ENCODE results near the gene PRKCE.

PRKCE gene

DNA sequence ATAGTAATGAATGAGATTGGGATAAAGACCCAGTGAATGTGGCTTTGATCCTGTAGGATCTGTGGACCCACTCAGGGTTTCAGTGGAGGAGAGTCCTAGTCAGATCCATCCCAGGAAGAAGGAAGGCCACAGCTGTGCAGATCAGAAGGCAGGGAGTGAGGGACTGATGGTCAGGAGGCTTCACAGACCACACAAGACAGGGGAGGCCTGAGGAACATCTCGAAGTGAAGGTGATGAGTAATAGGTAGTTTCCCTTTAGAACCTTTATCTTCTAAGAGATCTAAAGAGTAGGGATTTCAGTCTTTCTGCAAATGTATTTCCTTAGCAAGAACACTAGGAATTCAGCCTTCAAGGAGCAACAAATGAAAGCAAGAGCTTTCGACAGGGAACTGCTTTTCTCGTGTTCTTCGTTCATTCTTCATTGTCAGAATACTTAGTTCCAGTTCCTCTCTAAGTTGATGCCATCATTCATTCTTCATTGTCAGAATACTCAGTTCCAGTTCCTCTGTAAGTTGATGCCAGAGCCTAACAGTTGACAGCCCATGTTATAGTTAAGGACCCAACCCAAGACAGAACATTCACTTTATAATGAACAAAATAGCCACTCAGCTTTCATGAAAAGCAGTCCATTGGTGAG is 495.5 kb downstream of the PRKCE start:
- DNase-seq (ENCODE audit: low read depth in 2 of 2) = no peak

DNA sequence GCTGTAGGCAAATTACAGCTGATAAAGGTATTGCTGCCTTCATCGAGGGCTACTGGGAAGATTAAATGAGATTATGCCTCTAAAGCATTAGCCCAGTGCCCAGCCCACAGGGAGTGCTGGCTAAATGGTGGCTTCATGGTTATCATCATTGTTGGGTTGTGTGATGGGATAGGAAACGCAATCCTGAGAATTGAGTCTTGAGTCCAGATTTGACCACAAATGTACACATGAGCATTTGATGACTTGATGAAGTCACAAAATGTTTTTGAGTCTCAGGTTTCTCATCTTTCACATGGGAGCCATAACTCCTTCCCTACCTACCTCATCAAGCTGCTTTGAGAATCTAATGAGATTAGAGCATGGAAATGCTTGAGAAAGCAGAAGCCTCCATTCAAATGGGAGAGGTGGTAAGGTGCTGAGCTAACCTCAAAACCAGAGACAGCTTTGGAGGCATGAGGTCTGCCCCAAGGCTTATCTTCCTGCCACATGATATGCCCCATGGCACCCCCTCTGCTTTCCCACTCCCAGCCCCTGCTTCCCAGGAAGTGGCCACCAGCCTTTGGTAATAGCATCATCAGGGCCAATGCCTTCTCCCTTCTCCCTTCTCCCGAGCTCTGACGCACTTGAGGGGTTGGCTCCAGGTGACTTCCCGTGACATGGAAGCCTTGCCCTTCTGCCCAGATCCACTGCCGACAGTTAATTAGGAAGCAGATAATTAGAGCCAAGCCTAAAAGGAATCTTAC is 496.3 kb downstream of the PRKCE start:
- no peak for DNase-seq (ENCODE audit: low read depth in 2 of 2)

DNA sequence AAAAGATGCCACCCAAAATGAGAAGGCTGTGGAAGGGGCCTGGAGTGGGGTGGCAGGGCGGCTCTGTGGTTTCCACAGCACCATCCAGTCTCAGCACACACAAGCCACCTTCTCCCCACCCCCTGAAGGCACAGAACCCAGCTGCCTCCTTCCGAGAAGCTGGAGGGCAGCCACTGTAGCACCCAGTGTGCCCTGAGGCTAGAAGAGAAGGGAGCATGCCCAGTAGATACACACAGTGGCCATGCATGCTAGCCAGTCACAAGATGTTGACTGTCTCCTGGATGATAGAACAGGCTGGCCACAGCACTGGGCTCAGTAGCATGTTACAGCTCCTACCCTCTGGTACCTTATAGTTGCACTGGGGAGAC is 496.9 kb downstream of the PRKCE start:
- DNase-seq (ENCODE audit: low read depth in 2 of 2) = no peak

DNA sequence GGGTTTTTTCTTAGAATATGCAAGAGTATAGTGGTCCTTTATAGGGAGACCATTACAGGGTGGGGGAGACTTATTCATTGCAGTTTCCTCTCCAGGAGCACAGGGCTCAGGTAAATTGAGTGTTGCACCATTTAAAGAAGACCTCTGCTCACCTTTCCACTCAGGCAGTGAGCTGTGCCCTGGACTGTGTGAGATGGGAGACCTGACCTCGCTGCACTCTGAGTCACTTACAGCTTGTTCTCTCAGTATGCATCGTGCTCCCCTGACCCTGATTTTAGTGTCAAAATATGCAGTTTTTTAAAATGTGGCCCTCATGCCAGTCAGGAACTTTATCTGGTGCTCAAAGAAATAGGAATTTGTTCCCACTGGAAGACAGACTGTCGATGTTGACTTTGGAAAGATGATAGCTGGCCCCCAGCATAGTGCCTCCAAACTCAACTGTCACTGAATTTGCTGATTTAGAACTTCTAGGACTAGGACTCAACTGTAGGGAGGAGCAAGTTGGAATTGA is 499.0 kb downstream of the PRKCE start:
- DNase-seq (ENCODE audit: low read depth in 2 of 2) = no peak

DNA sequence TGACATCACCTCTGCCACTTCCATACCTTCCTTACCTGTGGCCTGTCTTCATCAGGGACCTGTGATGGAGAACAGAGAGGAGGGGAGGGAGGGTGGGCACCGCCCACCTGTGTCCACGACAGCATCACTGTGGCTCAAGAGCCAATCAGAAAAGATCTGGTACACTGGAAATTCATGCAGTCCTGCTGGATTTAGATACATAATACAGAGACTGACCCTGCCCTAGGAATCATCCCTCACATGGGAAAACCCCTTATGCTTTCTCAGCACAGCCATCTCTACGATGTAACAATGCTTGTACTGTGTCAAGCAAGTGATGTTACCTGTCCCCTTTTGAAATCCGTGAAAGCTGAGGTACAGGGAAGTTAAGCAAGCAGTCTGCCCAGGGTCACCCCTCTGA is 500.1 kb downstream of the PRKCE start:
- DNase-seq (ENCODE audit: low read depth in 2 of 2) = no peak

DNA sequence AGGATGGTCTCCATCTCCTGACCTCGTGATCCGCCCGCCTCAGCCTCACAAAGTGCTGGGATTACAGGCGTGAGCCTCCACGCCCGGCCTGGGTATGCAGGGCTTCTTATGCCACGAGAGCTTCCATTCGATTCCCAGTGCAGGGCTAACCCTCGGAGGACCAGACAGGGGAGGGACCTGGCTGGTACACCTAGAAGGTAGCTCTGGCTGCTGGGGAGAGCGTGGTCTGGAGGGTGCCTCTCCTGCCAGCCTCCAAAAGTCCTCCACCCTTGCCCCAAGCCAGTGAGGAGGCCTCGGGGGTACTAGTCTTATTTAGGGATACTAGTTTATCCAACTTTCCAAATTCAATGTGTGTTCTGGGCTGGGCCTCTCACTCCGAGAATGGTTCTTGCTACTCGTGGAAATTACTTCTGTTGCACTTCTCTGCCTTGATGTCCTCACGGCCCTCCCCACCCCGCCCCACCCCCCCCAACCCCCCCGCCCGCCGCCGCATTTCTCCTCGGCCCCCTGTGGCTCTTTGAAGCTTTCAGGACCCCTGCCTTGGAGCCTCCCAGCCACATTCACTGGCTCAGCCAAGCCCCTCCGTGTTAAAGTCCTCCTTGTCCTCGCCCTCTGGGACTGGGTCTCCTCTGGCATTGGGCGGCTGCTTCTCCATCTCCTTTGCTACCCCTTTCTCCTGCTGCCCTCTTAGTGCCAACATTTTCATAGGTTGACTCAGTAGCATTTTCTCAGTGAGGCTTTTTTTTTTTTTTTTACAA is 502.7 kb downstream of the PRKCE start:
- DNase-seq (ENCODE audit: low read depth in 2 of 2) = no peak

DNA sequence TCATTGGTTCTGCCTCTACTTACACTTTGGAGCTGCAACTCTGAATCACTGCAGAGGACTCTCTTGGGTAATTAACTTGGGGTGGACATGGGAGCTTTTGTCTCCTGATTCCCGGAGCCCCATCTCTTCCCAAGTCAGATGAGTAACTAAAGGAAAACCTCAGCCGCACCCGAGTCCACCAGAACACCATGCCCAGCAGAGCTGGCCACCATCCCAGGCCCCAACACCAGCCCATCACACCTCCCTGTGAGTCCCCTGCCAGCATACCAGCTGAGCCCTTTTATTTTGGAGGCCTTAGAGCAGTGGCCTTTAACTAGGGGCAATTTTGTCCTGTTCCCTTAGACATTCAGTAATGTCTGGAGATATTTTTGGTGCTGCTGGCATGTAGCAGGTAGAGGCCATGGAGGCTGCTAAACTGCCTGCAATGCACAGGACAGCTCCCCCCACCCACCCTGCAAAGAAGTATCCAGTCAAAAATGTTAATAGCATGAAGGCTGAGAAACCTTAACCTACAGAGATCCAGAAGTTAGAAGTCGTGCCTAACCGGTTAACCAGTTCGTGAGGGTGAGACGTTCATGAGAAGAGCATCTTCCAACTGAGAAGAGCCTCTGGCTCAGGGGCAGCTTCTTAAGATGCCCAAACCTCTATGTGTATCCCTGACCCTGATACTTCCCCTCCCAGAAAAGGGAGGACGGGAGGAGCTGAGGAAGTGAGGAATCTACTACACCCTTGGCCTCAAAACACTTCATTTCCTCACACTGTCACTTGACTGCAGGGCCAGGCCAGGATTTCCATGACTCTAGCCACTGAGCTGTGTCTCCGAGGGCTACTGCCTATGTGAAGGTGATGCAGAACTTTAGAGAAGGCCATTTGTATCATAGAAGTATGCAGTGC is 505.8 kb downstream of the PRKCE start:
- no peak for DNase-seq (ENCODE audit: low read depth in 2 of 2)

DNA sequence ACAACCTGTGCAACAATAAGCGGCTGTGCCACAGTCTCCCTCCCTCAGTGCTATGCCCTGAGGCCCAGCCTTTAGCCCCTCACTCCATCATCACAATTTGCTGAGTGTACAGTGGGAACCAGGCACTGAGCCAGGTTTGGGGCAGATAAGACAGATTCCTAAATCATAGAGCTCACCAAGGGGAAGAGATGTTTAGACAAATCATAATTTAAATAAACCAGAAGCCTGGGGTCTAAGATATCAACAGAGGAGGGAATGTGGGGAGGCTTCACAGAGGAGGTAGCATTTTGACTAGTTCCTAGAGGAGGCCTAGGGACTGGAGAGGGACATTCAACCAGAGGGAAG is 506.5 kb downstream of the PRKCE start:
- no peak for DNase-seq (ENCODE audit: low read depth in 2 of 2)

DNA sequence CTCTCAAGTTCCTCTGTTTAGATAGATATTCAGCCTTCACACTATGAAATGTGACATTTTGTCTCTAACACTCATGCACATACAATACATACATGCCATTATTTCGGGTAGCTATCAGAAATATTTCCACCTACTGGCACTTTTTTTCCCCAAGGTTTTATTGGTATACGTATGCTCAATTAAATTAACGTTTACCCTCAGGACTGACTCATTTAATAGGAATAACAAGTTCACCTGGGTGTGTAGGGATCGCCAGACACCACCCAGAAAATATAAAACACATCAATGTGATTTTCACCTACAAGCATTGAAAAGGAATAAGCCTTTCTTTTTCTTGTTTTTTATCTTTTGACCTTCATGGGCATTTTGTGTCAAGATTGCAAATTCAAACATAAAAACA is 507.2 kb downstream of the PRKCE start:
- DNase-seq (ENCODE audit: low read depth in 2 of 2) = no peak

DNA sequence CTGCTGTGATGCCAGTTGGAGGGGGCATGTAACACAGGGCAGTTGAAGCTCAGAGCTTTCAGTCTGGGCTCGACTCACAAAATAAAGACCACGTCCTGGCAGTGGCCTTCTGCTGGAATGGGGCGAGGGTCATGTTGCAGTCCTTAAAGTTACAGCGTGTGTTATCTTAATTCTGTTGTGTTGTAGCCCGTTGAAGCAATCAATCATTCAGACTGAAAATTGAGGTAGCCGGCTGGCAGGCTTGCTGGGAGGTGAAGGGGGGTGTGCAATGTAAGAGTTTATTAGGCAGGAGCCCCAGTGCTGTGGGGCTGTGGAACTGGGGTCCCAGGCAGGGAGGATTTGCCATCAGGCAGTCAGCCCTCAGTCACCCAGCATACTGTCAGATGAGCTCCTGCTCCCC is 508.9 kb downstream of the PRKCE start:
- no peak for DNase-seq (ENCODE audit: low read depth in 2 of 2)

DNA sequence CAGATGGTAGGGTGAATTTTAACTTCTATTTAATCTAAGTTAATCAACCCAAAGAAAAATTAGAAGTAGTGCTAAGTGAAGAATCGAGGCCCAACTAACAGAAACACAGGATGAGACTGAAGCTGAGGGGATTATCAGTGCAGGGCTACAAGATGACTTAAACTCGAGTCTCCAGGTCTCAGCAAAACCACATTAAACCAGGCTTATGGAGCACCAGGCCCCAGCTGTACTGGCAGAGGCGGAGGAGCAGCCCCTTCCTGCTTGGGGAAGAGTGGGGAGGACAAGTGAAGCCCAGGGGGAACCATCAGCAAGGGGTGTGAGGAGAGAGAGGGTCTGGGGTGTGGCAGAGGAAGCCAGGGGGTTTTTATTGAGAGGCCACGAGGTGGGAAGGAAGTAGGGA is 509.8 kb downstream of the PRKCE start:
- no peak for DNase-seq (ENCODE audit: low read depth in 2 of 2)

DNA sequence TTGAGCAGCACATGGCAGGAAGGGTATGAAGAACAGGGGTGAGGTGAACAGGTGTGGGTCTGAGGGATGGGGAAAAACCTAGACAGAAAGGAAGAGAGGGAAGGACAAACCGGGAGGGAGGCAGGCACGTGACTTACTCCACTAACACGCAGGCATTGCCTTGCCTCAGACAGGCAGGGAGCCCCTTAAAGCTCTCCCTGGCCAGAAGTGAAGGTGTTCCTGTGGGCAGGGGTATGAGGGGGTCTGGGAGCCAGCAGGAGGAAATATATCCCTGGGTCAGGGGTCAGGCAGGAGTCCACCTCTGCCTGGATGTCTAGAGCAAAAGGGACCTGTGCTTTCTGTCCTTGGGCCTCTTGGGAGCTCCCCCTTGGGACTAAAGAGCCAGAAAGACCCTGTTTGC is 510.4 kb downstream of the PRKCE start:
- DNase-seq (ENCODE audit: low read depth in 2 of 2) = no peak

DNA sequence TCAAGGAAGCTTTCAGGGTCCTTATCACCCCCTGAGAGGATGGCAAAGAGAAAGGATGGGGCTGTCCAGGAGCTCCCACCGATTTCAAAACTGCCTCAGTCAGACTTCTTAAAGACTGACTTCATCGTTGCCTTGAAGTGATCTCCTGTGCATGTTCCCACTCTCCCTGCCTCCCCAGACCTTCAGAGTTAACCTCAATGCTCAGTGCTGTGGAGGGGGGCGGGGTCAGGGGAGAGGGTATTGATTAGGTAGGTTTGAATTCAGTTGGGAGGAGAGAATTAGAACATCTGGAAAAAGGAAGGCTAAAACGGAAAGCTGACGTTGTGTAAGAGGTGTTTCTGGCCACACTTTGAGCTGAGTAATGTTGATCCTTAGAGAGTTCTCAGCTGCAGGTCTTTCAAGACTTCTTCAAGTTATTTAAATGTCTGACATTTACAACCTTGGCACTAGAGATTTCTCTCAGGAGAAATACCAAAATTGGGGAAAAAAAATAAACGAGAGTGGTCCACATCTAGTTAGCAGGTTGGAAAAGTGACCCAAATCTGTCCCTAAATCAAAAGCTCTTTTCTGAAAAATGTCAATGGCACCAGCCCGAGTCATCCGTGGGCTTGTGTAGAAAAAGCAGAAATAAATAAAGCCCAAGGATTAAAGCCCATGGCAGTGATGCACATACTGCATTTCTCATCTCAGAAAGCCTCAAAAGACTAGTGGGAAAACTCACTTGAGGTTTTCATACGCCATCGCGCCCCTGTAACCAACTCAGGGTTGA is 511.0 kb downstream of the PRKCE start:
- no peak for DNase-seq (ENCODE audit: low read depth in 2 of 2)

DNA sequence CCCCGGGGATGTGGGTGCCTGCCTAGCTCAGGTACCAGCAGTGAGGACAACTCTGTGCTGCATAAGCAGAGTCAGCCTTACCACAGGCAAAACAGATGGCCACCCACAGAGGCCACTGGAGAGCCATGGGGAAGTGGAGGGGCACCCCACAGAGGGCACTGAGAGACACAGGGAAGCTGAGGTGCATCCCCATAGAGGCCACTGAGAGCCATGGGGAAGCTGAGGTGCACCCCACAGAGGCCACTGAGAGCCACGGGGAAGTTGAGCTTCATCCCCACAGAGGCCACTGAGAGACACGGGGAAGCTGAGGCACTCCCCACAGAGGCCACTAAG is 511.6 kb downstream of the PRKCE start:
- no peak for DNase-seq (ENCODE audit: low read depth in 2 of 2)

DNA sequence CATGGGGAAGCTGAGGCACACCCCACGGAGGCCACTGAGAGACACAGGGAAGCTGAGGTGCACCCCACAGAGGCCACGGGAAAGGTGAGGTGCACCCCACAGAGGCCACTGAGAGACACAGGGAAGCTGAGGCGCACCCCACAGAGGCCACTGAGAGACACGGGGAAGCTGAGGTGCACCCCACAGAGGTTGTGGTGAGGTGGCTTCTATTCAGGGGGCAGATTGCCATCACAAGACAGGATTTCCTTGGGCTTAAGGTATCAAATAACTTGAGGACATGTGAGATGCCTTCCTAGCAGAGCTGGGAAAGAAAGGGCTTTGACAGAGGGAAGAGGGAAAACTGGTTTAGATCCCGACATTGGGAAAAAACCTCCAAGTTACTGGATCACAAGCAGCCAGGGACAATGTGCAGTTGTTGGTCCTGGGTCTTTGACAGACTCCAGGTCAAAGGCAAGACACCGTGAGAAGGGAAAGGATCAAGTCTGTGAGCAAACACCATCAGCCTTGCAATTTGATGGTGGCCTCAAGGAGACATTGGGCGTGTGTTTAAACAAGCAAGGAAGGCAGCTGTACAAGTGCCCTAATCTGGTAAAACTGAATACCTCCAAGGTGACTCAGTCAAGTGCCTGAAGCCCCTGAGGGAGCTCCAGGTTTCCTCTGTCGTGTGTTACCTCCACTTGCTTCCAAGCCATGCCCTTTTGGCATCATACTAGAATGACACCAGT is 512.5 kb downstream of the PRKCE start:
- no peak for DNase-seq (ENCODE audit: low read depth in 2 of 2)

DNA sequence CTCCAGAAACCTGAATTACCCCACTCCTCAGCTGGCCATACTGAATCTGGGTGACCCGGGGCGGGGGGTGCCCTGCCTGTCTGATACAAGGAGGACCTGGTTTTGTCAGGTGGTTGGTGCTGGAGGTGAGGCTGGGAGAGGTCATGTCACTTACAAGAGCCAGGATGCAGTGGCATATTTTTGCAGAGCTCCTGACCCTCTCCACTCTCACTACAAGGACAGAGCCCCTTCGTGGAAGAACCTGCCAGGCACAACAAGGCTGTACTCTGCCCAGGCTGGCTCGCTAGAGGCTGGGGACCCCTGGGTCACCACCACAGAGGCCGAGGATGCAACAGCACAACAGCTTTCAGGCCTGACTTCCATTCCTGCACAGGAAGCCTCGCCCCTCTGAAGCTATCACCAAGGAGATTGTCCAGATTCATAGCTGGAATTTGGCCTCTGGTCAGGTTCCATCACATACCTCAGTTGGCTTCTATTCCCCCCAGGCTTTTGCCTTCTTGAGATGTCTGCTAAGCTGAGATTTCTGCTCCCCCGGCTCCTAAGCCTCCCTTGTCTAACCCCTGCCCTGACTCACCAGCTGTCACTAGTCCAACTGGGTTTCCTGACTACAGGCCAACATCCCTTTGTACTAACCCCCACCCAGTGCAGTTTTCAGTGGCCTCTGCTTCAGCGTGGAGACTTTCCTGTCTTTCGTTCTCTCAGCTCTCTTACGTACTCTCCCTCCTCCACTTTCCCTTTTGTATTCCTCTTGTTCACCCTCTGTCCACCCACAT is 513.2 kb downstream of the PRKCE start:
- no peak for DNase-seq (ENCODE audit: low read depth in 2 of 2)

DNA sequence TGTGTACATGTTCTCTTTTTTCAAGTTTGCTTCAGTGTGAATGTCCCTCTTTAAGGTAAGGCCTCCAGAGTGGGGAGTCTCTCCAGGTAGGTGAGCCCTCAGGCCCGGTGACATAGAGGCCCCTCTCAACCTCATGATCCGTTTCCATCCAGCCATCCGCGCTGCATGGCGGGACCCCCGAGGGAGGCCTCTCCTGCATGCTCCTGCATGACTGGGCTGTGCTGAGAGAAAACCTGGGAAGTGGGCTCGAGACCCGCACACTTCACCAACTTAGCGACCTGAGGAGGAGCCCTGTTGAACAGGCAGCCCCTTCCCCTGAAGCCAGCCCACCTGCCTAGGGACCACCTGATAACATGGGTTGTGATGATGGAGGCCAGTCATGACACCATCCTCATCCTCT is 514.4 kb downstream of the PRKCE start:
- no peak for DNase-seq (ENCODE audit: low read depth in 2 of 2)

DNA sequence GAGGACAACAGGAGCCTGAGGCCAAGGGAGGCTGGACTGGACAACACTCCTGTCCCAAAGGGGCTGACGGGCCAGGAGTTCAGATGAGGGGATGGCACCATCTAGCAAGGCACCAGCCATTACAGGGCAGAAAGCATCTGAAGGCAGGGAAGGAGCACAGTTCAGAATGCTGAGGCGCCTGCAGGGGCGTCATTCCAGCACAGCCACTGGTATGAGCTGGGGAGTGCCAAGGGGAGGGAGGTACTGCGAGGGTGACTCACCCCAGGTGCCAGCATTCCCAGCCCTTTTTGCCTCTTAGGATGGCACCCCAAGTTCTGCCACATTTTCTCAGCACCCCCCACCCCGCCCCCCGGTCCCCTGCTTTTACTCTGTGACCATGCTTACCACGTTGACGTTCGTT is 515.9 kb downstream of the PRKCE start:
- no peak for DNase-seq (ENCODE audit: low read depth in 2 of 2)

DNA sequence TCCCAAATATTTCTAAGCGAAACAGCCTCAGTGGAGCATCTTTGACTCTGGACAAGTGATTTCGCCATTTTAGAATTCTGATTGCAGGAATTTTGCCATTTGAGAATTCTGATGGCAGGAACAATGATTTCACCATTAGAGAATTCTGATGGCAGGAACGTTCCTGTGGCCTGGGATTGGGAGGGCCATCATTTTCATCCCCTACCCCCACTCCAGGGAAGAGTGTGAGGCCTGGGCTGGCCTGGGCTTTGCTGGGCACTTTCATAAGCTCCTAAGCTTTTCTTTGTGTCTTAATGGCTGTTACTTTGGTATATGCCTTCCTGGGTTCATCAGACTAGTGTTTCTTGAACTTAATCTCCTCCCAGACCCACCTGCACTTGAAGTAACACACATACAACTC is 516.4 kb downstream of the PRKCE start:
- DNase-seq (ENCODE audit: low read depth in 2 of 2) = no peak

DNA sequence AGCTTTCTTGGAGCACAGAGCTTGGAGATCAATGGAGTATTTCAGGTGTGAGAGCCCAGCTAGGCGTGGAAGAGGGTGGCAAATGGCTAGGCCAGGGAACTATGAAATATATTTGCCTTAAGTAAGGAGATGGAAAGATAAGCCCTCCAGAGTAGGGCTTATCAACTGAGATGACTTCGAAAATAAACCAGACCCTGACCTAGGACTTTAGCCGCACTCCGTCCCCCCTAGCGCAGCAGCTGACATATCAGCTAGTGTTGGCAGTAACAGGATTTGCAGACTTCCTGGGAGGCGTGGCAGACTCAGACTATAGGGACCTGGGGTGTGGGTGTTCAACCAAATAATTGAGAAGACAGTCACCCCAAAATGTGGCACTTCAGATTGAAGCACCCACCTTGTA is 518.0 kb downstream of the PRKCE start:
- no peak for DNase-seq (ENCODE audit: low read depth in 2 of 2)
